ENCODE data around the gene SYNPO2.

SYNPO2 gene

DNA sequence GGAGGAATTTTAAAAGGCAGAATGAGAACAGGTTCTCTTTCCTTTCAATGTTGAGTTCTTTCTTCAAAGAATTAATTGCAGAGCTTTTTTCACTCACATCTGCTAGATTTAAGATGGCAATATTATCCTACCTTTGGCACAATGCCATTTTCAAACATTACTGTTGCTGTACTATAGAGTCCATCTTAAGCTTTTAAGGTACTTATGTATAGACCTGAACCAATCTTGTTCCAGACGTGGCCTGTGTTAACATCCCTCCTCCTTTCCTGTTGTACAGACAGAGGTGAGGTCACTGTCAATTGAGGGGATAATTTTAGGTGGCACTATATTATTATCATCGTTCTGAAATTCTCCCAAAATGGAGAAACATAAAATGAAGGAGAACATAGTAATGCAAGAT, 194.0 kb downstream of the SYNPO2 start:
- DNase-seq, result no peak

DNA sequence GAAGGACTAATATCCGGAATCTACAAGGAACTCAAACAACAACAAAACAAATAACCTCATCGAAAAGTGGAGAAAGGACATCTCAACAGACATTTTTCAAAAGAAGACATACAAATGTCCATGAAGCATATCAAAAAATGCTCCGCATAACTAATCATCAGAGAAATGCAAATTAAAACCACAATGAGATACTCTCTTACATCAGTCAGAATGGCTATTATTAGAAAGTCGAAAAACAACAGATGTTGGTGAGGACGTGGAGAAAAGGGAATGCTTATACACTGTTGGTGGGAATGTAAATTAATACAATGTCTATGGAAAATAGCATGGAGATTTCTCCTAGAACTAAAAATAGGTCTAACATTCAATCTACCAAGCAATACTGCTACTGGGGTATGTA, 195.9 kb downstream of the SYNPO2 start:
- no peak for DNase-seq

DNA sequence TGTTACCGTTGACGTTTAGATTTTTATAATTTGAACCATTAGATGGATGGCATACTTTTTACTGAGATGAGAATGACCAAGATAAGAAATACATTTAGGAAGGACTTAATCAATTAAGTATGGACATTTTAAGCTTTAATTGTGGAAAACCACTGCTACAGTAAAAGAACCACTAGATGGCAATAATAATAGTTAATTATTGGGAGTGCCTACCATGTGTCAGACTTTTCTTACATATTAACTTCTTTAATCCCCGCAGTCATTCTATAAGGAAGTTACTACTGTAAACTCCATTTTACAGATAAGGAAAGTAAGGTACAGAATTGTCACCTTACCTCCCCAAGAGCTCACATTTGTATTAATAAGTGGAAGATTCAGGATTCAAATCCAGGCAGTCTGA, 198.5 kb downstream of the SYNPO2 start:
- no peak for DNase-seq

DNA sequence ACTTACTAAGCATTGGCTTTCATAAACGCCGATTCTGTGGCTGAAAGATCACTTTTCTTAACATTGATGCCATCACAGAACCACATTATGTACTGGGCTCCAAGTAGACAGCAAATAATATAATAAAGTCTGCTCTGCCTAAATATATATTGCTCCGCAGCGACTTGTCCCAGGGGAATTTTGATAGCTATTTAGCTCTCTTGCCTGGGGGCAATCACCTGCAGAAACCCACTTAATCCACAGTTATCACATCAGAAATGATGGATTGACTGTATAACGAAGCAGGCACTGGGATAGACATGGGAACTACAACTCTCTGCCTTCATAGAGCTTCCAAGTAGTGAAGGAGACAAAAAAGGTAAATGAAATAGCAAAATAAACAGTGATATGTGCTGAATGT, 199.0 kb downstream of the SYNPO2 start:
- no peak for DNase-seq

DNA sequence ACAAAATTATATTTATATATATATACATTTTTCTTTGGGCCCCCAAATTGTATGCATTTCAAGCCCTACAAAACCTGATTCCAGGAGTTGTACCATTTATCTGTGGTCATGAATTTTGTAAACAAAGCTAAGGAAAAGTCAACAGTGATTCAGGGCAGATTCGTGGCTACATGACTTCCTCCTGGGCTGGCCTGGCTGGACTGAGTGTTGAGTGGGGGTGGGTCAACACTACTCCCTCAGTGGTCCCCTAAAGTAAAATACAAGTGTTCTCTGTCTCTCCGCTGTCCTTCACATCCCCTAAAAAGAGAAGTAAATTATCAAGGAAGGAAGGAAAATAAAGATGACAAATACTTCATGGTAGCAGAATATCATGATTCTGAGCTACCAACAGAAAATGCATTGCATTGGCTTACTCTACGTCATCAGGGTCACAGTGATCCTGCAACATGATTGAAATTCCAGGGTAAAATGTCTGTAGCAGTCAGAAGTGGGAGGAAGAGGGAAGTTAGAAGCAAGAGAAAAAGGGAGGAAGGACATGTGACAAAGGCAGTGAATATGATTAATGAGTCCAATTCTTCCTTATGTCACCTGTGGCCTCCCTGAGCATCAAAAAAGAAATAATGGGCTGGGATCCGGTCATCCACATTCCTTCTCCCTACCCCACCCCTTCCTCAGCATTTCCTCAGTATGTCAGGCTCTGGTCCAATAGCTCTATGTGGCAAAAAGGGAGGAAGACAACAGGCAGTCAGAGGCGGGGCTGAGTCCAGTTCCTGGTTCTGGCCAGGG, 204.6 kb downstream of the SYNPO2 start:
- DNase-seq, result no peak

DNA sequence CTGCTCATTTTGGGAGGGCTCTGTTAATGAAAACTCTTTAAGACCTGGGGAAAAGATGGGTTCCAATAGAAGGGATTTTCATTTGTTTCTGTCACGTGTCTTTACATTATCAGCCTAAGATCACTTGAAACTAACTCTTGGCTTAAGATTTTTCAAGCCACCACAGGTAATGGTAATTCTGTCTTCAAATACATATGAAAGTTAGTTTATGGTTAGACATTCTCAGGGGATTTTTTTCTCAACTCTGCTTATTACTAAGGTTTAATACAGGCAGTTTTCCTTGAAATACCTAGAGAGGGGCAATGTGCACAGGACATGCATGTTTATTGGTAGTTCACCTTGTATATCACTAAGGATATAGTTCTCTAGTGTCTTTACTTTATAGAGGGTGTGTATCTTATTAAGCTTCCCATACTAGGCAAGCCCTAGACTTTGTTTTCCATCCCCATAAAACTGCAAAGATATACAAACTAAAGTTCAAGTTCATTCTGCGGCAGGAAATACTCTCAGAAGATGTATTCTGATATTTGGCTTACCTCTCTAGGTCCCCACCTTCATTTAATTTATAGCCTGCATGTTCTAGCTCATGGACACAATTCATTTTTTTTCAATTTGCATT, 208.7 kb downstream of the SYNPO2 start:
- no peak for DNase-seq

DNA sequence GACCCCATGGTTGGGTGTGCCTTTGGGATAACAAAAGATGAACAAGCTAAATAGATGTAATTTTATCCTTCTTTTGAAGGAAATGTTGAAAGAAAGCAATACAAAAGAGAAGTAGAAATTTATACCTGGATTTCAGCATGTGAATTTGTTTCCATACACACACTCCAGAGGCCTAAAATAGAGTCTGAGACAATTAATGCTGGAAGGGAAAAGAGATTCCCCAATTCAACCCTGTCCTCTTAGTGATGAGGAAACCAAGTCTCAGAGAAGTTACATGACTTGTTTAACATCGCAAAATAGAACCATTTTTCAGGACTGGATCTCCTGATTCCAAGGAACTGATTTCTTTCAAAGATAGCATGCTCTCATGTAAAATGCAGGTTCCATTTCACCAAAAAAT, 209.7 kb downstream of the SYNPO2 start:
- DNase-seq, result no peak

DNA sequence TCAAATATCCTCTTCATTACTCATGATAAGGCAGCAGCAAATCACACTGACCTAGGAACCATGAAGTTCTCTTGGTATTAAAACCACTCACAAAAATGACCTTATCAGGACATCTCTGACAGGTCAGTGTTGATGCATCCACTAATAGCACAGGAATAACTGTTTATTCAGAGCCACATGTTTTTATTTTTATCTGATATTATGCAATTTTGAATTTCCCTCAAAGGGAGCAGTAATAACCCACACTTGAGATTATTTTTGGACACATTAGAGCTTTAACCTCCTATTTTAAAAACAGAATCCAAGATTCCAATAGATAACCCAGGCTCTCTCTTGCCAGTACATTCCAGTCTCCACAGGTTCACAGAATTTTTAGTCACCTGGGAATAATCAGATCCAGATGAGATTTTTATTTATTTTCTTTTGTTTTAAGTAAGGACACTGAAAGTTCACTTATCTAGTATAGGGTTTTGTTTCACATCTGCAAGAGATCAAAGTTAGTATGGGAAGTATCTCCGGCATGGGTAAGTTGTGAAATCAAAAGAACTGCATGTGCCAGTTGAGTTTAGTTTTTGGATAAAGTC, 210.7 kb downstream of the SYNPO2 start:
- DNase-seq, result no peak

DNA sequence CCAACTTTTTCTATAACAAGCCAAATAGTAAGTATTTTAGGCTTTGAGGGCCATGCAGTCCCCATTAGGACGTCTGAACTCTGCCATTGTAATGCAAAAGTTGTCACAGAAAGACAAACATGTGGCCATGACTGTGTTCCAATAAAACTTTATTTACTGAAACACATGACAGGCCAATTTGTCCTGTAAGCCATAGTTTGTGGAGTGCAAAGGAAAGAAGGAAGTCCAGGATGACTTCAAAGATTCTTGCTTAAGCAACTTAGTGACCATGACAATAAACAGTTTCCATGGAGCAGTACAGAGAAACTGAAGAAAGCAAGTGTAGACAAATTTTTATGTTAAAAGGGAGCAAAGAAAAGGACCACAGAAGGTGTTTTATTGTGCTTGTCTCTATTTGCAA, 212.0 kb downstream of the SYNPO2 start:
- no peak for DNase-seq

DNA sequence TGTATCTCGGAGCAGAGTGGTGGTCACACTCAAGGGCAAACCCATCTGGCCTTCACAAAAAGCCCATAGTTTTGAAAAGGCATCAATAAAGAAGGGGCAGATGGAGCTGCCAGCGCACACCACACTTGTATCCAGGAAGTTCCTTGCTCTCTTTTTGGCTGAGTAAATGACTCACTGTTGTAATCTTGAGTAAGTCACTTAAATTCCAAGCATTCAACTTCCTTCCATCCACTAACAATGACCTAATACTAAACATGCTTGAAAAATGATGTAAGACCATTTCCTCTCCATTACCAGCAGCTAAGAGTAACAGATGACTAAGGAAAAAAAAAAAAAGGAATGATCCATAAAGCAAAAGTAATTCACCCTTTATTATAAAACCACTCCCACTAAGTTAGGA, 214.6 kb downstream of the SYNPO2 start:
- DNase-seq, result no peak

DNA sequence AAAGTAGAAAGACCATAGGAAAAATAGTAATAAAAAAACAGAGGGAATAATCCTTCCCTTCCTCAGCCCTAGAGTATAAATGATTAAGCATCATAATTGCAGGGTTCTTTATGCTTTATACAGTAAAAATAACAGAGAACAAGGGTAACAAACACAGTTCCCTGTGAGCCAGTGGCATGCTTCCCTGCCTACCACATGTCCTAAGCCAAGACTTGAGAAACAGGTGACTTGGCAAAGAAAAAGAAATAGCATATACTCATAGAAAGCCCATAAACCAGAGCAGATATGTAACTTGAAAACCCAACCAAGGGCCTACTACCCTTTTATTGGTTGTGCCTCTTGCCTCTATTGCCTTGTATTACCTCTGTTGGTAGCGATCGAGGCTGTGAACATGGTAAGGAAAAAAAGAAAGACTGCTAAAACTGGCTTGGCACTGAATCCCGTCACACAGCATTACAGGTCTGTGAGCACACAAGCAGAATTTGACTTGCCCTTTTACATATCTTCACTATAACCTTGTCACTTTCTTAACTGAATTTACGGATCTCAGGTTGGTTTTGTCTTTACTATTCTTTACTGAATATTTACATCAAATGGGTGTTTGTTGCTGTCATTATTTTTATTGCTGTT, 216.1 kb downstream of the SYNPO2 start:
- no peak for DNase-seq

DNA sequence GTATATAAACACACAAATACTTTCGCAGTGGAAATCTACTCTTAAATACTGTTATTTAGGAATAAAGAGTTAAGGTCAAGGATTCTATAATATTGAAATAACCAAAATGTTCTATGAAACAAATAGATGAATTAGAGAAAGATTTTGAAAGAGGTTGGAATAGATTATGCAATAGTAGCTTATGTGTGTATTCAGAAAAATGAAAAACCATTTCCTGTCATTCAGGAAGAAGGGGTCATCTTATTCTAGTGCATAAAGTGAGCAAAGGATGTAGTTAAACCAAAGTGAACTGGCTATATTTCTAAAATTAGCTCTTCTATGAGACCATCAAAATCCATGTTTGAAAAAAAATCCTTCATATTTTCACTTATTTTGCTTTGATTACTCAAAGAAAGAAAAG, 217.0 kb downstream of the SYNPO2 start:
- DNase-seq, result no peak

DNA sequence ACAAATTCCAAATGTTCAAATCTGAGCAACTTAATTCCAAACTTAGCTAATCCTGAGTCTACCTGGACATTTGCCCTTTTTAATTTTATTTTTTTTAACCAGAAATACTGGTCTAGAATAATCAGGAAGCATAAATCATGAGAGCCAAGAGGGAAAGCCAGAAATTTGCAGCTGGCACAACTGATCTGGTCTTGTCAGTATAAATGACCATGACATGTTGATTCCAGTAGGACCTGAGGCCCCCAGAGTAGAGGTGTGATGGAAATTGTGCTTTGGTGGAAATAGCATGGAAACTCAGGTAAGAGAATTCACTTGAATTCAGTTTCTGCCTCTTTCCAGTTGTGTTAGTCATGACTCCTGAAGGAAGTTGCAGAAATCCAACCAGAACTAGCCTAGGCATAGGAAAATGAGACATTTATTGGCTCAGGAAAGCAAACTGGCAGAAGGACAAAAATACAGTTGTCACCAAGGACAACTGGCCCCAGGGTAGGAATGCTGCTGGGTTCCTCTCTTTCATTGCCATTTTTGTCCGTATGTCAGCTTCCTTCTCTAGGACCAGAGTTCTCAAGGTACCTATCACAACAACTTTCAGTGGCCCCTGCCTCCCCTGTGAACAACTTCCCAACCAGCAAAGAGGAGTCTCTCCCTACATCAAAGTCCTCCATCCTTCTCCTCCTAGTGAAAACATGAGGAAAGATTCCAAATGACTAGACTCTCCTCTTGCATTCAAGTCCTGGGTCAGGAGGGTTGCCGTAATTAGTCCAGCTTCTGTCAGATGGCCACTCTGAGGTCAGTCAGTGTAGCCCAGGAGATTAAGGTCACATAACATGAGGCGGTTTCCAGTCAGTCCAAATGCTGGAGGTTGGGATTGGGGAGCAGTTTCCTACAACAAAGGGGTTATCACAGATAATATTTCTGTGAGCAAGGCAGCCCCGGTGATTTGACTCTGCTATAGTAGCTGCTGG, 217.7 kb downstream of the SYNPO2 start:
- no peak for DNase-seq

DNA sequence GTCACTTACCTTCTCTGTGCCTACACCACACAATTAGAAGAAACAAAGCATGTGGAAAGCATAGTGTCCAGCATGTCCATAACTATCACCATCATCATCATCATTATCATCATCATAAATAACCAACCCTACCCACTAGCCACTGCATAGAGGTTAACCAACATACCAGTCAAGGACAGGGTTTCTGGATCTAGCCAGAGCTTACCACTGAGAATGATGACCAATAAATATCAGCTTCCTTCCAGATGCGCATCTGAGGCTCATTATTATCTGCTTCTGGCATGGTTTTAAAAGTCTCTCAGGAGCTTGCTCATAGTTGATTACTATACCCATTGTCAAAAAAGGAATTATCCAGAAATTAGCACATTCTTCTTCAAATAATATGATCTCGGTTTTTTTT, 221.5 kb downstream of the SYNPO2 start:
- no peak for DNase-seq

Data from midbrain (tissue), 1 donor.